Measurements from ENCODE around the gene THRSP. TPM values are rescaled to one million over a fixed set of nuclear protein-coding genes. Genes with fewer than 3 reads are reported as not detected.
A peak's percentile ranks its signal among the peaks of the same experiment; 100 is the strongest.
"Not testable (repeated sequence)": the region's sequence is repeated elsewhere in the genome, so short reads cannot be mapped to it uniquely, and the experiment has no call there.

The THRSP gene
- total RNA-seq, 2 experiments from 2014 or later: not detected

- no peak overlapping the region for H3K27ac Mint-ChIP-seq
- DNase-seq: no peak
- H3K27me3 Mint-ChIP-seq: no peaks in the 10 kb centered on the region
- no peaks in the 10 kb centered on the region for H3K36me3 Mint-ChIP-seq
- H3K9me3 Mint-ChIP-seq: no peaks in the 10 kb centered on the region
- H3K4me3 Mint-ChIP-seq: no peak overlapping the region
- H3K4me1 Mint-ChIP-seq: peaks cover 7% of the 10 kb centered on the region
These were observed 15.1 kb upstream of the THRSP start for GRCh38 chr11:78048561-78048960.

- Mint-ChIP-seq H3K36me3 (no peaks in the 10 kb centered on the region), H3K4me1 (peaks cover 5% of the 10 kb centered on the region), H3K4me3 (no peak overlapping the region), H3K27me3 (no peaks in the 10 kb centered on the region), H3K27ac (no peak overlapping the region), H3K9me3 (no peaks in the 10 kb centered on the region)
- DNase-seq: no peak
These were observed 14.3 kb upstream of the THRSP start for GRCh38 chr11:78049348-78049747.

DNA sequence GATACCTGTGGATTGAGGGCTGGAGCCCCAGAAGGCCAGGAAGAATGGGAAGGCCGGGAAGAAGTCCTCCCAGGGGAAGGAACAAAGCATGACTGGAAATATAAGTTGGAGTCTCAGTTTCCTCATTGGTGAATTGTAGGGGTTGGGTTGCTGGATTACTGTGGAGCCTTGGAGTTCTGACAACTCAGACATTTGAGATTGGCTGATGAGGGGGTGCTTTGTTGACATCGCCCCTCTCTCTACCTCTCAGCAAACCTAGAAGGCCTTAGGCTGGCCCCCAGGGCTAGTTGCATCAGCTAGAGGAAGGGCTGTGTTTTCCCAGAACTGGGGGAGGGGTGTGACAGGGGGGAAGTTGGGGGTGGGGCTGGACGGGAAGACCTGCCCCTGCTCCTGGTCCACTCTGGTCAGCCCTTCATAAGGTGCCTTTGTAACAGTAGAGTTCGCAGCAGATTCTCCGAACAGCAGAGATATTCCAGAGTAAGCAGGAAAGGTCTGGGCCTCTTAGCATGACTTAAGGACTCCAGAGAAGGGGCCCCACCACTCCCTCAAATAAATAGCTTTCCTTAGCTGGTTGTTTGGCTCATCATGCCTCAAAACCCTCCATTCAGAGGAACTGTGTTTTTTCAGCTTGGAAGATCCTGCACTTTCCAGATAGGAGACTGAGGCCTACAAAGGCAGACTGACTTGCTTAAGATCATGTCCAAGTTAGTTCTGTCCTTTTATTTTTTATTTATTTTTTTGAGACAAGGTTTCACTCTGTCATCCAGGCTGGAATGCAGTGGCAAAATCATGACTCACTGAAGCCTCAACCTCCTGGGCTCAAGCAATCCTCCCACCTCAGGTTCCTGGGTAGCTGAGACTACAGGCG is 12.5 kb upstream of the THRSP start:
- no peak overlapping the region for H3K4me3 Mint-ChIP-seq
- no peaks in the 10 kb centered on the region for H3K9me3 Mint-ChIP-seq
- DNase-seq: no peak
- no peak overlapping the region for H3K27ac Mint-ChIP-seq
- H3K27me3 Mint-ChIP-seq: no peaks in the 10 kb centered on the region
- H3K36me3 Mint-ChIP-seq: no peaks in the 10 kb centered on the region
- H3K4me1 Mint-ChIP-seq: no peaks in the 10 kb centered on the region

DNA sequence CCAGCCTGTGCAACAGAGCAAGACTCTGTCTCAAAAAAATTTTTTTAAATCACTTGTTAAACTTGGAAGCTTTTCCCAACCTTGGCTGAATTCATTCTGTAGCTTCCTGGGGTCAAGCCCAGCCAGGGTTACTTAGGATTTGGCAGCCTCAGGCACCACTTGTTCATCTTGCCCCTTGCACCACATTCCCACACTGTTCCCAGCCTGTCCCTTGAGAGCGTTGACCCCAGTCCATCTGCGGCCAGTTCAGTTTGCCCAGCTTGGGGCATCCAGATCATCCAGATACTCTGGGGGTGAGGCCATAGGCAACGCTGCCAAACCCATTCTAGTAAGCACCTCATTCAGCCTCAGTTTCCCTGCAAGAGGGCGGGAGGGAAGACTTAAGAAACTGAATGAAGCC is 8.7 kb upstream of the THRSP start:
- H3K9me3 Mint-ChIP-seq: no peaks in the 10 kb centered on the region
- H3K4me1 Mint-ChIP-seq: no peaks in the 10 kb centered on the region
- no peak overlapping the region for H3K4me3 Mint-ChIP-seq
- H3K36me3 Mint-ChIP-seq: no peaks in the 10 kb centered on the region
- H3K27ac Mint-ChIP-seq: no peak overlapping the region
- no peak for DNase-seq
- H3K27me3 Mint-ChIP-seq: no peaks in the 10 kb centered on the region

GRCh38 chr11:78056093-78056492 is 7.6 kb upstream of the THRSP start:
- H3K27me3 Mint-ChIP-seq: no peaks in the 10 kb centered on the region
- no peaks in the 10 kb centered on the region for H3K36me3 Mint-ChIP-seq
- H3K4me3 Mint-ChIP-seq: no peak overlapping the region
- no peaks in the 10 kb centered on the region for H3K4me1 Mint-ChIP-seq
- no peaks in the 10 kb centered on the region for H3K9me3 Mint-ChIP-seq
- no peak overlapping the region for H3K27ac Mint-ChIP-seq
- DNase-seq: no peak

- Mint-ChIP-seq H3K27ac (no peak overlapping the region), H3K9me3 (no peaks in the 10 kb centered on the region), H3K36me3 (no peaks in the 10 kb centered on the region), H3K27me3 (no peaks in the 10 kb centered on the region), H3K4me1 (no peaks in the 10 kb centered on the region), H3K4me3 (no peak overlapping the region)
- no peak for DNase-seq
These were observed 6.1 kb upstream of the THRSP start for GRCh38 chr11:78057462-78058055.

DNA sequence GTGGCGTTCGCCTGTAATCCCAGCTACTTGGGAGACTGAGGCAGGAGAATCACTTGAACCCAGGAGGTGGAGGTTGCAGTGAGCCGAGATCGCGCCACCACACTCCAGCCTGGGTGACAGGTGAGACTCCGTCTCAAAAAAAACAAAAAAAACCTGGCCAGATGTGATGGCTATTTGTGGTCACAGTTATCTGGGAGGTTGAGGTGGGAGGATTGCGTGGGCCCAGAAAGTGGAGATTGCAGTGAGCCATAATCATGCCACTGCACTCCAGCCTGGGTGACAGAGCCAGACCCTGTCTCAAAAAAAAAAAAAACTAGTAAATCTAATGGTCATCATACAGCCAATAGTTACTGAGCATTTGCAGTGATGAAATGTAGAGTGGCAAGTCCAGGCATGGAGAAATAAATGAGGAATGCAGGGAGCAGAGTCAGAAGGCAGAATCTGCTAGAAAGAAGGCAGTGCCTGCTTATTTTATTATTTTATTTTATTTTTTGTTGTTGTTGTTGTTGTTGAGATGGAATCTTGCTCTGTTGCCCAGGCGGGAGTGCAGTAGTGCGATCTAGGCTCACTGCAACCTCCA is 3.8 kb upstream of the THRSP start:
- H3K27ac Mint-ChIP-seq, H3K9me3 Mint-ChIP-seq, H3K27me3 Mint-ChIP-seq, H3K4me1 Mint-ChIP-seq, H3K36me3 Mint-ChIP-seq, DNase-seq, H3K4me3 Mint-ChIP-seq: not testable (repeated sequence)

DNA sequence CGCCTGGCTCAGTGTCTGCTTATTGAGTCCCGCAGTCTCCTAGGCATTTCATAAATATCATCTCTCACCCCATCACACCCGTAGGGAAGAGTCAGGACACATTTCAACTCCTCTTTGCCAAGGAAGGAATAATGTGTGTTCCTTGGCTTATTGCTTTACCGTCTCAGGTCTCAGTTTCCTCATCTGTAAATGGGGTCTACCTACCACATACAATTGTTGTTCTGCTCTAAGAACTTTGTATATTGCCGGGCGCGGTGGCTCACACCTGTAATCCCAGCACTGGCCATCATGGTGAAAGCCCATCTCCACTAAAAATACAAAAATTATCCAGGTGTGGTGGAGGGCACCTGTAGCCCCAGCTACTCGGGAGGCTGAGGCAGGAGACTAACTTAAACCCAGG is 3.1 kb upstream of the THRSP start:
- no peak for DNase-seq
- no peak overlapping the region for H3K27ac Mint-ChIP-seq
- H3K4me3 Mint-ChIP-seq: no peak overlapping the region
- H3K36me3 Mint-ChIP-seq: no peaks in the 10 kb centered on the region
- H3K4me1 Mint-ChIP-seq: no peaks in the 10 kb centered on the region
- no peaks in the 10 kb centered on the region for H3K27me3 Mint-ChIP-seq
- H3K9me3 Mint-ChIP-seq: no peaks in the 10 kb centered on the region

GRCh38 chr11:78061088-78061920 is 2.4 kb upstream of the THRSP start:
- H3K4me3 Mint-ChIP-seq: no peak overlapping the region
- no peaks in the 10 kb centered on the region for H3K9me3 Mint-ChIP-seq
- no peaks in the 10 kb centered on the region for H3K4me1 Mint-ChIP-seq
- H3K36me3 Mint-ChIP-seq: peaks cover 1% of the 10 kb centered on the region
- peak overlapping the region; percentile 8 for H3K27ac Mint-ChIP-seq
- H3K27me3 Mint-ChIP-seq: no peaks in the 10 kb centered on the region
- DNase-seq: no peak

DNA sequence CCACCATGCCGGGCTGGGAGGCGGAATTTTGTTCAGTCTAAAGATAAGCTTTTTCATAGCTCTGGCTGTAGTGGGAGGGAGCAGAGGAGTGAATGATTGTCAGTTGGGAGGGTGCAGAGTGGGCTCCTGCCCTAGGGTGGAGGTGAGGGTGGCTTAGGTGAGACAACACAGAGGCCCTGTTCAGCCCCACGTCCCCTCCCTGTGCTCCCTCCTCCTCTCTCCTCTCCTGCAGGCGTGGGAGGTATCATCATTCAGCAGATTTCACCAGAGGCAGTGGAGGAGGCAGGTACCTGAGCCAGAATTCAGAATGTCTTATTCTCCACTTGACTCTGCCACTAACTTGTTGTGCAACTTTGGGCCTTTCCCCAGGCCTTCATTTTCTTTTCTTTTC is 1.7 kb upstream of the THRSP start:
- no peaks in the 10 kb centered on the region for H3K27me3 Mint-ChIP-seq

DNA sequence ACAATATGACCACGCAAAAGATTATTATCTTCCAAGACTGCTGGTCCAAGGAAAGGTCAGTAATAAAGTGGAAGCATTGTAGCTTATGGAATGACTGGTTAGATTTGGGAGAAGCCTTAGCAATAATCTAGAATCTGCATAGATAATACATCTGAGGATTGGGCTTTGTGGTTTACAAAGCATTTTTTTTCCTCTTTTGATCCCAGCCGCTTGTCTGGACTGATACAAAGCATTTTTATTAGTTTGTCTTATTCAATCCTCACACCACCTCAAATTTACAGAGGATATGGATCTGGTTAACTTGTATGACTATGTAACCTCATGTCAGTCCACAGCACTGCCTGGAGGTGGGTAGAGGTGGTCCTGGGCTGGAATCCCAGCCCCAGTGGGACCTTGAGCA is 990 bp upstream of the THRSP start:
- DNase-seq: no peak
- no peaks in the 10 kb centered on the region for H3K9me3 Mint-ChIP-seq
- peaks cover 9% of the 10 kb centered on the region for H3K36me3 Mint-ChIP-seq
- H3K4me3 Mint-ChIP-seq: no peak overlapping the region
- no peaks in the 10 kb centered on the region for H3K4me1 Mint-ChIP-seq
- no peaks in the 10 kb centered on the region for H3K27me3 Mint-ChIP-seq
- H3K27ac Mint-ChIP-seq: no peak overlapping the region

More for the DNA sequence above, 1.7 kb upstream of the THRSP start:
- DNase-seq: no peak
- no peak overlapping the region for H3K27ac Mint-ChIP-seq
- no peaks in the 10 kb centered on the region for H3K9me3 Mint-ChIP-seq
- H3K36me3 Mint-ChIP-seq: peaks cover 2% of the 10 kb centered on the region
- H3K4me3 Mint-ChIP-seq: no peak overlapping the region
- no peaks in the 10 kb centered on the region for H3K4me1 Mint-ChIP-seq

DNA sequence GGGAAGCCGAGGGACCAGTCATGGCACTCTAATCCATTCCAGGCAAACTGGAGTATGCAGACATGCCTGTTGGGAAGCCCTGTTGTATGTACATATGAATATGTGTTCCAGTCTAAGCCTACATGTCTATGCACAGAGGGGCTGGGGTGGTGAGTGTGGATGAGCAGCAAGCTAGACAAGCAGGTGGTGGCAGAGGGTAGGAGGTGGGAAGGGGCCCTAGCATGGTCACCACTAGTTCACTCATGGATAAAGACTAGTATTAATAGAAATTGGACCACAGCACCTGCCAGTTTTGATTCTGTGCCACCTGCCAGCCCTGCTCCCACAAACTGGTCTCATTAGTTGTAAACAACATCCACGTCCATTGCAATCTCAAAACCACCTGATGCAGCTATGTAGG is 1.5 kb downstream of the THRSP start:
- no peaks in the 10 kb centered on the region for H3K4me1 Mint-ChIP-seq
- no peak overlapping the region for H3K4me3 Mint-ChIP-seq
- no peaks in the 10 kb centered on the region for H3K27me3 Mint-ChIP-seq
- H3K36me3 Mint-ChIP-seq: peaks cover 14% of the 10 kb centered on the region
- no peaks in the 10 kb centered on the region for H3K9me3 Mint-ChIP-seq
- H3K27ac Mint-ChIP-seq: no peak overlapping the region
- no peak for DNase-seq

DNA sequence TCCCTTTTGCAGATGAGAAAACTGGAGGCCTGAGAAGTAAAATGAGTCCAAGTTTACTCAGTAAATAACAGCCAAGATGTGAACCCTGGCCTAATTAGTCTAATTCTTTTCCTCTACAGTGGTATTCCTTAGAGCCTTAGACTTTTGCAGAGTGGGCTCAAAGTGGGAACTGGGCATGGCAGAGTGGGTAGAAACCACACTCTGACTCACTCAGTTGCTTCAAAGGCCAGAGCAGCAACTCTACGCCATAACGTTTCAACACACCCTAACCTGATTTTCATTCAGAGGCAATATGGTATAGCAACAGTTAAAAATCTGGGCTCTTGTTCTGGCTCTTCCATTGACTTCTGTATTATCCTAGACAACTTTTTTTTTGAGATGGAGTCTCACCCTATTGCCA is 2.8 kb downstream of the THRSP start:
- H3K4me3 Mint-ChIP-seq: no peak overlapping the region
- no peak for DNase-seq
- H3K27me3 Mint-ChIP-seq: no peaks in the 10 kb centered on the region
- H3K9me3 Mint-ChIP-seq: no peaks in the 10 kb centered on the region
- H3K36me3 Mint-ChIP-seq: peaks cover 15% of the 10 kb centered on the region
- H3K27ac Mint-ChIP-seq: no peak overlapping the region
- H3K4me1 Mint-ChIP-seq: no peaks in the 10 kb centered on the region

DNA sequence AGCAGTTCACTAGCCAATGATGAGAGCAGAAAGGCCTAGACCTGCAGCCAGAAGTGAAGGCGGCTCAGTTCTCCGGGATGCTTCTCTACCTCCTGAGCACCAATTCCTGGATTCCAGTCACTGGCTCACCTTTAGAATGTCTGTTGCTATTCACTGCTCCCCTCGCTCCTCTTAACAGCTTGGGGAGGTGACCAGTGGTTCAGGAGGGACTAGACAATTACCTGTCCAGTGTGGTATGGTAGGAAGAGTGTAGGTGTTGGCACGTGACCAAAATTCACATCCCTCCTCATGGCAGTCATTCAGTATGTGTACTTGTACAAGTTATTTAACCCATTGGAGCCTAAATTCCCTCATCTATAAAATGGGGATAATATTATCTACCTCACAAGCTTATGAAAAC is 4.0 kb downstream of the THRSP start:
- Mint-ChIP-seq H3K36me3 (peaks cover 20% of the 10 kb centered on the region), H3K4me3 (no peak overlapping the region), H3K27ac (no peak overlapping the region), H3K4me1 (peaks cover 3% of the 10 kb centered on the region), H3K9me3 (no peaks in the 10 kb centered on the region), H3K27me3 (no peaks in the 10 kb centered on the region)
- no peak for DNase-seq

GRCh38 chr11:78069465-78069864 is 5.8 kb downstream of the THRSP start:
- no peak overlapping the region for H3K27ac Mint-ChIP-seq
- H3K36me3 Mint-ChIP-seq: peaks cover 21% of the 10 kb centered on the region
- H3K9me3 Mint-ChIP-seq: no peaks in the 10 kb centered on the region
- H3K4me3 Mint-ChIP-seq: no peak overlapping the region
- DNase-seq: no peak
- H3K4me1 Mint-ChIP-seq: peaks cover 7% of the 10 kb centered on the region
- H3K27me3 Mint-ChIP-seq: no peaks in the 10 kb centered on the region
